ENCODE results near the gene RORC.

The RORC gene

DNA sequence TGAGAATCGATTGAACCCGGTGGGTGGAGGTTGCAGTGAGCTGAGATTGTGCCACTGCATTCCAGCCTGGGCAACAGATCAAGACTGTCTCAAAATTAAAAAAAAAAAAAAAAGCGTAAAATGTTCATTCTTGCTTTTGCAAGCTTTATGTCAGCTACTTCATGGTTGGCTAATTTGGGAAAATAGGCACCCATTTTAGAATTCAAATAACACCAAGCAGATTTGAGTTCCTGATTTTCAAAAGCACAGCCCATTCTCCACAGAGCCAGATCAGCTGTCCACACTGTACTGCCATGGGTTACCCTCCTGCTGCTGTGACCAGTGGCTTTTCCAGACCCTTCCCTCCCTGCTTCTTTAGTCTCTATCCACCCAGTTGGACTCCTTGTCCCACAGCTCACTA is 17.5 kb upstream of the RORC start:
- no peak for DNase-seq (ENCODE audit: low read depth)
- no peak for TF ChIP-seq CTCF (IDR thresholded peaks at IDR 0.05; ENCODE audit: insufficient read depth, low read depth, low read length, missing control alignments)
- no peak overlapping the region for H3K4me3 ChIP-seq (ENCODE audit: low read depth, low read length)

GRCh38 chr1:151847867-151848596 is 16.4 kb upstream of the RORC start:
- no peak overlapping the region for H3K4me3 ChIP-seq (ENCODE audit: low read depth, low read length)
- DNase-seq (ENCODE audit: low read depth): no peak
- no peak for TF ChIP-seq CTCF (IDR thresholded peaks at IDR 0.05; ENCODE audit: insufficient read depth, low read depth, low read length, missing control alignments)

DNA sequence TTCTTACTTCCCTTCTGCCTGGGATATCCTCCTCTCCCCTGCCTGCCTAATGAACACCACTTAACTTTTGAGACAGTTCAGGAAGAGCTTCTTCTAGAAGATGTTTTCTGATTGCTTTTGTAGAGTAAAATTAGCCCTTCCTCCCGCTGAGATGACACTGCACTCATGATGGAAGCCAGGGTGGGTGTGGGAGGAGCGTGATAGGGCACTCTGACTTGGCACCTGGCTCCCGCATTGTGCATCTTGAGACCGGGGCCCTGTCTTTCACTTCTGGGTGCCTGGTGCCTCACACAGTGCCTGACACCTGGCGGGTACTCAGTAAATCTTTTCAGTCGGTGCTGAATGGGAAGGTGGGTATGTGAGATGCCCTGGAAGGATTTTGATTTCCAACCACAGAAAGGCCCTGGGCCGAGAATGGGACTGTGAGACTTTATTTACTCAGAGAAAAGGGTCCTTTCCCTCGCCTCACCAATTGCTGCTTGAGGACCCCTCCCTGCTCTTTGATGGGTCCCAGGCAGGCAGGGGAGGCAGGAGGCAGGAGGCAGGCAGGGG is 15.2 kb upstream of the RORC start:
- no peak for TF ChIP-seq CTCF (IDR thresholded peaks at IDR 0.05; ENCODE audit: insufficient read depth, low read depth, low read length, missing control alignments)
- no peak for DNase-seq (ENCODE audit: low read depth)
- H3K4me3 ChIP-seq (ENCODE audit: low read depth, low read length): no peak overlapping the region

DNA sequence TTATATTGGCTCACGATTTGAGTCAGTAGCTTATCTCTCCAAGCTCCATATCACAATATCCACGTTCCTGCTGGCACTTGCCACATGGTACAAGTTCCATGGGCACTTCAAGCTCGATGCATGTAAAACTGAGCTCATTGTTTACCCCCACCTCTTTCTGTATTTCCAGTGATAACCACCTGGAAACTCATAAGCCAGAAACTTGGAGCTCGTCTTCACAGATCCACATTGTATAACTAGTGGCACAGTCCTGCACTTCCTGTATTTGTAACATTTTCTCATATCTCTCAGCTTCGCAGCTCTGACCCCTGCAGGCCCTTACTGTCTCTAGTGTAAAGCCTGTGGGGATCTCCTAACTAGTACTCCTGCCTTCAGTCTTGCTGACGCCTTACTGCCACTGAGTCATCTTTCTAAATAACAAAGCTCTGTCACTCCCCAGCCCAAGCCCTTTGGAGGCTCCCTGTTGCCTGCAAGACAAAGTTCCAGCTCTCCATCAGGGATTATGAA is 14.5 kb upstream of the RORC start:
- no peak overlapping the region for H3K4me3 ChIP-seq (ENCODE audit: low read depth, low read length)
- peak; percentile 32 for DNase-seq (ENCODE audit: low read depth)
- TF ChIP-seq CTCF (IDR thresholded peaks at IDR 0.05; ENCODE audit: insufficient read depth, low read depth, low read length, missing control alignments): no peak

GRCh38 chr1:151843398-151843797 is 11.8 kb upstream of the RORC start:
- H3K4me3 ChIP-seq (ENCODE audit: low read depth, low read length): no peak overlapping the region
- no peak for DNase-seq (ENCODE audit: low read depth)
- TF ChIP-seq CTCF (IDR thresholded peaks at IDR 0.05; ENCODE audit: insufficient read depth, low read depth, low read length, missing control alignments): no peak

GRCh38 chr1:151841141-151841540 is 9.5 kb upstream of the RORC start:
- TF ChIP-seq CTCF (IDR thresholded peaks at IDR 0.05; ENCODE audit: insufficient read depth, low read depth, low read length, missing control alignments): no peak
- DNase-seq (ENCODE audit: low read depth): no peak
- H3K4me3 ChIP-seq (ENCODE audit: low read depth, low read length): no peak overlapping the region

Measured in GM12865 (cell line).